Calu3 (cell line): ENCODE data around the gene PSME3IP1. TPM values are rescaled to one million over a fixed set of nuclear protein-coding genes. Genes with fewer than 3 reads are reported as not detected.

Source experiments
- BruUV-seq: library from RNA; stranded (reverse); fragments of 400-500 nt; replicated peaks from 2 replicates; lab custom pipeline; 2021; lab: Mats Ljungman, UMichigan
- CTCF ChIA-PET: fragments of 300-600 bp; sonication (Branson Sonifier 250); formaldehyde crosslinking; loops from one replicate; lab custom pipeline; 2022; ENCODE audit warnings: antibody characterized with exemption; lab: Charles Lee
- DNase-seq: peaks from one replicate; pipeline ENCODE4 v3.0.0; 2022
- H3K27ac Mint-ChIP-seq: one replicate; pipeline ENCODE4 v1.8.0; 2022; ENCODE audit warnings: mixed read lengths; ENCODE audit not compliant: unreplicated experiment
- H3K27me3 Mint-ChIP-seq: one replicate; pipeline ENCODE4 v1.8.0; 2022; ENCODE audit warnings: mixed read lengths; ENCODE audit not compliant: unreplicated experiment
- H3K36me3 Mint-ChIP-seq: one replicate; pipeline ENCODE4 v1.8.0; 2022; ENCODE audit warnings: mild to moderate bottlenecking, moderate library complexity, mixed read lengths; ENCODE audit not compliant: insufficient read depth, unreplicated experiment
- H3K4me1 Mint-ChIP-seq: one replicate; pipeline ENCODE4 v1.8.0; 2022; ENCODE audit warnings: mild to moderate bottlenecking, low read depth, mixed read lengths; ENCODE audit not compliant: unreplicated experiment
- H3K4me3 Mint-ChIP-seq: one replicate; pipeline ENCODE4 v1.8.0; 2022; ENCODE audit warnings: mild to moderate bottlenecking, low read depth, moderate library complexity, mixed read lengths; ENCODE audit not compliant: unreplicated experiment
- H3K9me3 Mint-ChIP-seq: one replicate; pipeline ENCODE4 v1.8.0; 2022; ENCODE audit warnings: low read depth, mixed read lengths; ENCODE audit not compliant: unreplicated experiment
- CTCF ChIP-seq: fragments of 200-600 bp; IDR thresholded peaks from one replicate; pipeline ENCODE4 v1.8.0; 2022; ENCODE audit warnings: antibody characterized with exemption; ENCODE audit not compliant: unreplicated experiment
- intact Hi-C: fragments of 100-400 bp; cut with micrococcal nuclease; formaldehyde crosslinking; loops from one replicate; pipeline ENCODE4 v1.10.0; 2022; ENCODE audit not compliant: unreplicated experiment
- total RNA-seq: library from RNA; stranded (reverse); gene quantifications from 2 replicates; pipeline ENCODE4 v1.2.3, GENCODE V29; 2022

Gene PSME3IP1
- total RNA-seq, 1 experiment from 2014 or later: 171 TPM

- Mint-ChIP-seq H3K4me1 (peaks cover 9% of the 10 kb centered on the region), H3K4me3 (no peak overlapping the region), H3K27me3 (no peaks in the 10 kb centered on the region), H3K27ac (no peak overlapping the region), H3K9me3 (no peaks in the 10 kb centered on the region), H3K36me3 (no peaks in the 10 kb centered on the region)
- BruUV-seq: no TSS peak
- no peak for DNase-seq
- intact Hi-C loops: no loop called here
- CTCF ChIA-PET: no interaction called here
- no peak for TF ChIP-seq CTCF
Measured at GRCh38 chr16:57108432-57108831, 77.4 kb downstream of the PSME3IP1 start.

DNA sequence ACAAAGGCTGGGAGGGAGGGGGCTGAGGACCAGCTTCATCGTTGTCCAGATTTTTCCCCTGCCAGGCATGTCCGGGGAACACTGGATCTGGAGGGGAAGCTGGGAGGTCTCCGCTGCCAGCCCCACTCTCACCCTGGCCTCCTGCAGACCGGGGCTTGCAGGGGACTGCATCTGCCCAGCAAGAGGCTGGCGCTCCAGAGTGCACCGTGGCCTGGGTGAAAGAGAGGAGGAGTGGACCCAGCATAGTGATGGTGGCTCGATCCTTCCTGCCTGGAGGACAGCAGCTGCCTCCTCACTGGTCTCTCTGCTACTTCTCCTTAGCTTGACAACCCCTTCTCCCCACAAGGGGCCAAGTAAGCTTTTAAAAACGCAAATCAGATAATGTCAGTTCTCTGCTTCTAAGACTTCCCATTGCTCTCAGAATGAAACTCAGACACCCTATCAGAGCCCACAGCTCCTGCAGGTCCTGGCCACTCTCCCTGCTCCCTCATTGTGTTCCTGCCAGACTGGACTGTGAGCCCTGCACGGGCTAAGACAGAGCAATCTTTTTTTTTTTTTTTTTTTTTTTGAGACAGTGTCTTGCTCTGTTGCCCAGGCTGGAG lies 78.4 kb downstream of the PSME3IP1 start:
- TF ChIP-seq CTCF: no peak
- Mint-ChIP-seq H3K4me1 (peaks cover 9% of the 10 kb centered on the region), H3K9me3 (no peaks in the 10 kb centered on the region), H3K4me3 (no peak overlapping the region), H3K36me3 (no peaks in the 10 kb centered on the region), H3K27ac (no peak overlapping the region), H3K27me3 (no peaks in the 10 kb centered on the region)
- no peak for DNase-seq
- CTCF ChIA-PET: interaction anchor here (0.6 to 0.8 kb wide), 6 partner anchors 117 to 465 kb away, joined by 3 to 7 read pairs (median 4); no protein-coding TSS in a partner anchor
- no TSS peak for BruUV-seq
- intact Hi-C loops: no loop called here

DNA sequence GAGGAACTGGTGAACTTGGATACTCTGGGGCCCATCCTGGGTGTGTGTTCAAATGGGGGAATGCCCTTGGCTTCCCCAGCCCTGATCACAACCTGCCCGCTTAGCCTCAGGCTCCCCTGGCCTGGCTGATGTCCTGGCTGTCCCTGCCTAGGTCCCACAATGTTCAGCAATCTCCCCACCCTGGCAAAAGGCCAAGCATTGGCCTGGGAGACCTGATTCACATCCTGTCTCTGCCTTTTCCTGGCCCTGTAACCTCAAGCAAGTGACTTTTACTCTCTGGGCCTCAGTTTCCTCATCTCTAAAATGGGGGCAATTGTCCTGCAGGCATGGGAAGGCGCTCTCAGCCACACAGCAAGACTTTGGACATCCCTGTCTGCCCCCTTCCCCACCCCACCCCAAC lies 79.1 kb downstream of the PSME3IP1 start:
- Mint-ChIP-seq H3K4me1 (peaks cover 9% of the 10 kb centered on the region), H3K4me3 (no peak overlapping the region), H3K9me3 (no peaks in the 10 kb centered on the region), H3K27me3 (no peaks in the 10 kb centered on the region), H3K27ac (no peak overlapping the region), H3K36me3 (no peaks in the 10 kb centered on the region)
- DNase-seq: no peak
- intact Hi-C loops: no loop called here
- TF ChIP-seq CTCF: no peak
- BruUV-seq: no TSS peak
- CTCF ChIA-PET: interaction anchor here (0.8 kb wide), 2 partner anchors 122 to 223 kb away, joined by 3 to 7 read pairs; no protein-coding TSS in a partner anchor

- CTCF ChIA-PET: no interaction called here
- H3K4me3 Mint-ChIP-seq: no peak overlapping the region
- no peaks in the 10 kb centered on the region for H3K9me3 Mint-ChIP-seq
- BruUV-seq: no TSS peak
- DNase-seq: no peak
- peaks cover 12% of the 10 kb centered on the region for H3K4me1 Mint-ChIP-seq
- no peak for TF ChIP-seq CTCF
- H3K27me3 Mint-ChIP-seq: no peaks in the 10 kb centered on the region
- no peak overlapping the region for H3K27ac Mint-ChIP-seq
- no peaks in the 10 kb centered on the region for H3K36me3 Mint-ChIP-seq
- intact Hi-C loops: no loop called here
Measured at GRCh38 chr16:57105184-57105583, 80.7 kb downstream of the PSME3IP1 start.
